ENCODE measurements around the gene SSUH2.

GRCh38 chr3:8653800-8654408 is 9.3 kb upstream of the SSUH2 start:
- no peak for TF ChIP-seq POLR2A (IDR thresholded peaks at IDR 0.05)
- TF ChIP-seq, protein P1, sequence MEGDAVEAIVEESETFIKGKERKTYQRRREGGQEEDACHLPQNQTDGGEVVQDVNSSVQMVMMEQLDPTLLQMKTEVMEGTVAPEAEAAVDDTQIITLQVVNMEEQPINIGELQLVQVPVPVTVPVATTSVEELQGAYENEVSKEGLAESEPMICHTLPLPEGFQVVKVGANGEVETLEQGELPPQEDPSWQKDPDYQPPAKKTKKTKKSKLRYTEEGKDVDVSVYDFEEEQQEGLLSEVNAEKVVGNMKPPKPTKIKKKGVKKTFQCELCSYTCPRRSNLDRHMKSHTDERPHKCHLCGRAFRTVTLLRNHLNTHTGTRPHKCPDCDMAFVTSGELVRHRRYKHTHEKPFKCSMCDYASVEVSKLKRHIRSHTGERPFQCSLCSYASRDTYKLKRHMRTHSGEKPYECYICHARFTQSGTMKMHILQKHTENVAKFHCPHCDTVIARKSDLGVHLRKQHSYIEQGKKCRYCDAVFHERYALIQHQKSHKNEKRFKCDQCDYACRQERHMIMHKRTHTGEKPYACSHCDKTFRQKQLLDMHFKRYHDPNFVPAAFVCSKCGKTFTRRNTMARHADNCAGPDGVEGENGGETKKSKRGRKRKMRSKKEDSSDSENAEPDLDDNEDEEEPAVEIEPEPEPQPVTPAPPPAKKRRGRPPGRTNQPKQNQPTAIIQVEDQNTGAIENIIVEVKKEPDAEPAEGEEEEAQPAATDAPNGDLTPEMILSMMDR (IDR thresholded peaks at IDR 0.05), result no peak

Measured in testis (tissue), 2 donors.